GM12872 (cell line): ENCODE data around the gene GRAMD2B.

Experiments
- CTCF ChIP-seq: IDR thresholded peaks from 3 replicates; pipeline ENCODE4 v1.5.1; 2011; ENCODE audit warnings: low read depth, mild to moderate bottlenecking, low read length, moderate library complexity; ENCODE audit not compliant: insufficient read depth

GRAMD2B gene

GRCh38 chr5:126422994-126423788, at the start of gene GRAMD2B:
TSS of gene GRAMD2B (plus strand) at chr5:126423409. CDS start at chr5:126423607, 198 bp downstream.
- no peak for TF ChIP-seq CTCF

DNA sequence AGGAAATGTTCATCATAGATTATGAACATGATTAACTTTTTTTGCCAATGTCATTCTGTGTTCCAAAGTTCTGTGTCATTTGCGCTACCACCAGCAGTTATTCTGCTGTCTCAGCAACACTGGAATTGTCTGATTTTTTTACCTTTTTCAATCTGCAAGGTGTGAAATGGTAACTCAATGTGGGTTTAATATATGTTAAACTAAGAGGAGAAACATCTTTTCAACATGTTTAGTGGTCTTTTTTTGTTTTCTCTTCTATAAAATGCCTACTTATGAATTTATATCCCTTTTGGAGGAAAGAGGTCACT, 49.1 kb upstream of the GRAMD2B start:
- no peak for TF ChIP-seq CTCF

DNA sequence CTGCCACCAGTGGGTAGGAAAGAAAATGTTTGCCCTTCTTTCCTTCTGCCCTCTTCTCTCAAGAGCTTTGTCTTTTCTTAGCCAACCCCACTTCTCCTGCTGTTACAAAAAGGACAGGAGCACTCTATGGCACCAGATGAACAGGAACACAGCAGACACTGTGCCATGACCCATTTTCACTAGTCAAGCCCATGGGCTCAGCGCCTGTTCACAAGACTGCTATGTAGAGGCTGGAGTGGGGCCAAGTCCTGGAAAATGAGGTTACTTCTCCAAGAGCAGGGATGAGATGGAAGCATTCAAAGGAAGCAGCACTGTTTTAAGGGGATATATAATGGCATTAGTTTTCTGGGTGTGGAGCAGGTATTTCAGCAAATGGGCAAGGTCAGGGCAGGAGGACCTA, 46.8 kb upstream of the GRAMD2B start:
- TF ChIP-seq CTCF, result no peak

DNA sequence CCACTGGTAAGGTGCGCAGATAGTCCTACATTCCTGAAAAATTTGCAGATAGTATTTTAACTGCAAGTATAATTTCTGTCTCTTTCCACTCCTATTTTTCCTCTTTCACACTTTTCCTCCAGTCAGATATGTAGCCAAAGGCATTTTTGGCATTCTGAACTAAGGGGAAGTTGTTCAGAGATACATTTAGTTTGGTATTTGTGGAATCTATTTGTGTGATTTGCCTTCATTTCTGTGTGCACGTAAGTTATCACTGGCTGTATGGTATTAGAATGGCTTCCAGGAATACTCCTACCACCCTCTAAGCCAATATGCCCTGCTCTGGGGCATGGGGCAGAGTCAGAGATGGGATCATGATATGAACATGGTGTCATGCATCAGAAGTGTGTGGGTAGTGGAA, 45.8 kb upstream of the GRAMD2B start:
- TF ChIP-seq CTCF, result no peak

GRCh38 chr5:126383246-126383645, 40.0 kb upstream of the GRAMD2B start:
- TF ChIP-seq CTCF, result no peak

DNA sequence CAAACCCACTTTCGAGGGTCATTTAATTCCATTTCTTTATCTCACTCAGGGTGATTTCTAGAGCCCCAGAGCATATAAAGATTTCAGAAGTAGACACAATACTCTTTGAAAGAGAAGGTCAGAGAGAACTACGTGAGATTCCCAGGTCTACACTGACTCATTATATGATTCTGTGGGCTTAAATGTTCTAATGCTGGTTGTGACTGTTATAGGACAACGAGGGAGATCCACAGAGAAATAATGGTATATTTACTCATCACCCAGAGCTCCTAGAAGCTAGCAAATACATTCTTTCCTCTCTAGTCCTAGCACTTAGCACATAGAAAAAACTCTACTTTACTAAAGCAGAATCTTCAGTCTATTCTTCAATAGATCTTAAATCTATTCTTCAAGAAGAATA, 39.4 kb upstream of the GRAMD2B start:
- no peak for TF ChIP-seq CTCF

DNA sequence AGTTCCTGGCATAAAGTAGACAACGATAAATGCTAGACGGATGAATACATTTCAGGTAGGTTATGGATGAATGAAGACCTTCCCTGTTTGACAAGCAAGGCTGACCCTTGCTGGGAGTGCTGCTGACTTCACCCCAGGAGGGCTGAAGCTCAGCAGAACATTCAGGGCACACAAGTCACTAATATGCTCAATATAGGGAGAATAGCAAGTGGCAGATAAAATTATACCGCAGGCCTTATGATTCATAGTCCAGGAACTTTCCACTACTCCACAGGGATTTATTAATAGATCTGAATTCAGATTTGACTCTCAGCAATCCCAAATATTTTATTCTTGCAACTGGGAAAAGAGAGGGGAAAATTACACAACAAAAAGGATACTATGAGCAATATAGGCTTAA, 38.2 kb upstream of the GRAMD2B start:
- TF ChIP-seq CTCF, result no peak
